COLO668 (cell line): ENCODE results near the gene NBAS.
"Not testable (repeated sequence)": the region's sequence is repeated elsewhere in the genome, so short reads cannot be mapped to it uniquely, and the experiment has no call there.

Experiments used
- DNase-seq: peaks from one replicate; lab custom pipeline; 2025; ENCODE audit not compliant: unreplicated experiment; lab: John Stamatoyannopoulos, UW

Gene NBAS

GRCh38 chr2:15532996-15533395 is 28.1 kb downstream of the NBAS start:
- no peak for DNase-seq

- DNase-seq, result no peak
Observed at GRCh38 chr2:15531095-15531854, 29.9 kb downstream of the NBAS start.

- no peak for DNase-seq
Observed at GRCh38 chr2:15527074-15527739, 33.9 kb downstream of the NBAS start.

- no peak for DNase-seq
Observed at GRCh38 chr2:15521641-15522181, 39.4 kb downstream of the NBAS start.

- no peak for DNase-seq
Observed at GRCh38 chr2:15520346-15520745, 40.8 kb downstream of the NBAS start.

- not testable (repeated sequence) for DNase-seq
Observed at GRCh38 chr2:15518759-15519158, 42.4 kb downstream of the NBAS start.

GRCh38 chr2:15517793-15518192 is 43.3 kb downstream of the NBAS start:
- DNase-seq, result no peak

- no peak for DNase-seq
Observed at GRCh38 chr2:15511686-15512085, 49.4 kb downstream of the NBAS start.

- no peak for DNase-seq
Observed at GRCh38 chr2:15510552-15510951, 50.6 kb downstream of the NBAS start.

- DNase-seq, result no peak
Observed at GRCh38 chr2:15510131-15510530, 51.0 kb downstream of the NBAS start.

- no peak for DNase-seq
Observed at GRCh38 chr2:15507697-15508096, 53.4 kb downstream of the NBAS start.

- no peak for DNase-seq
Observed at GRCh38 chr2:15507061-15507460, 54.1 kb downstream of the NBAS start.

- DNase-seq, result no peak
Observed at GRCh38 chr2:15506229-15506819, 54.8 kb downstream of the NBAS start.

GRCh38 chr2:15504882-15505663 is 56.1 kb downstream of the NBAS start:
- DNase-seq, result no peak

- not testable (repeated sequence) for DNase-seq
Observed at GRCh38 chr2:15499251-15499650, 61.9 kb downstream of the NBAS start.

- DNase-seq, result no peak
Observed at GRCh38 chr2:15498554-15498953, 62.6 kb downstream of the NBAS start.

GRCh38 chr2:15494877-15495276 is 66.3 kb downstream of the NBAS start:
- no peak for DNase-seq

- no peak for DNase-seq
Observed at GRCh38 chr2:15492773-15493325, 68.3 kb downstream of the NBAS start.

GRCh38 chr2:15486770-15487169 is 74.4 kb downstream of the NBAS start:
- no peak for DNase-seq

- no peak for DNase-seq
Observed at GRCh38 chr2:15485949-15486348, 75.2 kb downstream of the NBAS start.

- no peak for DNase-seq
Observed at GRCh38 chr2:15481000-15481399, 80.1 kb downstream of the NBAS start.
